SH-SY5Y (cell line): ENCODE measurements around the gene RNF167.

ENCODE experiments used
- GATA2 ChIP-seq: IDR thresholded peaks from 2 replicates; pipeline ENCODE4 v1.6.1; 2011; ENCODE audit warnings: mild to moderate bottlenecking, low read depth, low read length
- GATA3 ChIP-seq: IDR thresholded peaks from 2 replicates; pipeline ENCODE4 v1.6.1; 2011; ENCODE audit warnings: low read depth, mild to moderate bottlenecking, low read length, moderate library complexity

DNA sequence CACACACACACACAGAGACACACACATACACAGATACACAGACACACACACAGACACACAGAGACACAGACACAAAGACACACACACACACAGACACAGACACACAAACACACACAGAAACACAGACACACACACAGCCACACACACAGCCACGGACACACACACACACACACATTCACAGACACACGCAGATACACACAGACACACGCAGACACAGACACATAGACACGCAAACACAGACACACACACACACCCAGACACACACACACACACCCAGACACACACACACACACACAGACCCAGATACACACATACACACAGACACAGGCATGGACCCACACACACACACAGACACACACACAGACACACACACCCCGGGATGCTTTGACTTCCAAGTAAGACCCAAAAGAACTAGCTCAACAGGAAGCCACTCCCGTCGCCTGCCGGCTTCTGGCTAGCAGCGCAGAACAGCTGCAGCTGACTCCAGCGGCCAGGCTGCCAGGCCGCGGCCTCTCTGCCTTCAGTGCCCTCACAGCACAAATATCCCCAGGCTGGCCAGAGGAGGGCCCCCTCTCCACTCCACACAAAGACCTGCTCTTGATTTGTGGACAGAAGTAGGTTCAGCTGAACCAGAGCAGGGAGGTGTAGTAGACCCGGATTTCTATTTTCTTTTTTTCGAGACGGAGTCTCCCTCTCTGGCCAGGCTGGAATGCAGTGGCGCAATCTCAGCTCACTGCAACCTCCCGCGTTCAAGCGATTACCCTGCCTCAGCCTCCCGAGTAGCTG lies 31.2 kb upstream of the RNF167 start:
- TF ChIP-seq GATA2 (no peak), GATA3 (no peak)
